Breast epithelium (tissue), 3 donors: ENCODE measurements around the gene HS6ST3.

Experiments used
- POLR2A ChIP-seq: fragments of 450-650 bp; IDR thresholded peaks from one replicate; pipeline ENCODE4 v1.6.1; 2016; ENCODE audit warnings: antibody characterized with exemption, mild to moderate bottlenecking, moderate library complexity
- TF ChIP-seq, protein P1 (sequence below), 3 donors: fragments of 450-650 bp; IDR thresholded peaks; one replicate each; pipeline ENCODE4 v1.5.1; 2016 to 2017; ENCODE audit warnings: antibody characterized with exemption in 3 of 3, mild to moderate bottlenecking in 3 of 3, moderate library complexity in 3 of 3

DNA sequence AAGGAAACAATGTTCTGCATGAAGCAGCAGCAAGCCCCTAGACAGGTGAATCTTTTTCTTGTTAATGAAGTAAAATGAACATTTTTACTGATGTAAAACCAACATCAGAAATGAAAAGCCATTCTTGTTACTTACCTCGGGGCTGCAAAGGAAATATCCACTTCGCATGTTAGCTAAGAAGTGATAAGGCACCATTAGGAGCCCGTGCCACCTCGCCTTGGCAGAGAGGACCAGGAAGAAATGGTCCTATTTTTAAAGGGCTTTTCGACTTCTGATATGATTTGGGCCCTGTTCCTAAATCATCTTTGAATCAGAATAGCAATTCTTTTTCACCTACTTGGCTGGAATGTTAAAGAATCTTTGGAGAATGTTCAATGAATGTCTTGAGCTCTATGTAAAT is 721.1 kb downstream of the HS6ST3 start:
- no peak for TF ChIP-seq POLR2A
- TF ChIP-seq, protein P1, sequence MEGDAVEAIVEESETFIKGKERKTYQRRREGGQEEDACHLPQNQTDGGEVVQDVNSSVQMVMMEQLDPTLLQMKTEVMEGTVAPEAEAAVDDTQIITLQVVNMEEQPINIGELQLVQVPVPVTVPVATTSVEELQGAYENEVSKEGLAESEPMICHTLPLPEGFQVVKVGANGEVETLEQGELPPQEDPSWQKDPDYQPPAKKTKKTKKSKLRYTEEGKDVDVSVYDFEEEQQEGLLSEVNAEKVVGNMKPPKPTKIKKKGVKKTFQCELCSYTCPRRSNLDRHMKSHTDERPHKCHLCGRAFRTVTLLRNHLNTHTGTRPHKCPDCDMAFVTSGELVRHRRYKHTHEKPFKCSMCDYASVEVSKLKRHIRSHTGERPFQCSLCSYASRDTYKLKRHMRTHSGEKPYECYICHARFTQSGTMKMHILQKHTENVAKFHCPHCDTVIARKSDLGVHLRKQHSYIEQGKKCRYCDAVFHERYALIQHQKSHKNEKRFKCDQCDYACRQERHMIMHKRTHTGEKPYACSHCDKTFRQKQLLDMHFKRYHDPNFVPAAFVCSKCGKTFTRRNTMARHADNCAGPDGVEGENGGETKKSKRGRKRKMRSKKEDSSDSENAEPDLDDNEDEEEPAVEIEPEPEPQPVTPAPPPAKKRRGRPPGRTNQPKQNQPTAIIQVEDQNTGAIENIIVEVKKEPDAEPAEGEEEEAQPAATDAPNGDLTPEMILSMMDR (IDR thresholded peaks at IDR 0.05) = no peak
